NOMO-1 treated with dmso at 0.1 percent for 144 hours (cell line): ENCODE measurements around the gene SLC22A12.
"Not testable (repeated sequence)": the region's sequence is repeated elsewhere in the genome, so short reads cannot be mapped to it uniquely, and the experiment has no call there.

Source experiments
- DNase-seq: peaks from one replicate; lab custom pipeline; 2025; ENCODE audit not compliant: unreplicated experiment; lab: John Stamatoyannopoulos, UW

SLC22A12 gene

GRCh38 chr11:64583296-64584262 lies 7.4 kb upstream of the SLC22A12 start:
- DNase-seq, result no peak

GRCh38 chr11:64585150-64585549 lies 5.9 kb upstream of the SLC22A12 start:
- DNase-seq, result peak; percentile 3

- no peak for DNase-seq
Observed at GRCh38 chr11:64586366-64586765, 4.7 kb upstream of the SLC22A12 start.

GRCh38 chr11:64588701-64589100 lies 2.3 kb upstream of the SLC22A12 start:
- DNase-seq, result no peak

GRCh38 chr11:64591257-64592233 lies 525 bp downstream of the SLC22A12 start:
- DNase-seq, result no peak

GRCh38 chr11:64592234-64592615 lies 1.2 kb downstream of the SLC22A12 start:
- no peak for DNase-seq

GRCh38 chr11:64592656-64593055 lies 1.6 kb downstream of the SLC22A12 start:
- no peak for DNase-seq

- no peak for DNase-seq
Observed at GRCh38 chr11:64593156-64594105, 2.4 kb downstream of the SLC22A12 start.

GRCh38 chr11:64594159-64594939 lies 3.3 kb downstream of the SLC22A12 start:
- no peak for DNase-seq

GRCh38 chr11:64595922-64596321 lies 4.9 kb downstream of the SLC22A12 start:
- not testable (repeated sequence) for DNase-seq

GRCh38 chr11:64597671-64598101 lies 6.7 kb downstream of the SLC22A12 start:
- no peak for DNase-seq

- no peak for DNase-seq
Observed at GRCh38 chr11:64598106-64598796, 7.2 kb downstream of the SLC22A12 start.

GRCh38 chr11:64598797-64599697 lies 8.0 kb downstream of the SLC22A12 start:
- no peak for DNase-seq

- no peak for DNase-seq
Observed at GRCh38 chr11:64599698-64600211, 8.7 kb downstream of the SLC22A12 start.

- no peak for DNase-seq
Observed at GRCh38 chr11:64600281-64600992, 9.4 kb downstream of the SLC22A12 start.

GRCh38 chr11:64601605-64602465 lies 10.8 kb downstream of the SLC22A12 start:
- DNase-seq, result no peak
